Muscle of leg (tissue), 16 donors: ENCODE data around the gene SWI5. TPM values are rescaled to one million over a fixed set of nuclear protein-coding genes. Genes with fewer than 3 reads are reported as not detected.
A peak's percentile ranks its signal among the peaks of the same experiment; 100 is the strongest.
"Not testable (repeated sequence)": the region's sequence is repeated elsewhere in the genome, so short reads cannot be mapped to it uniquely, and the experiment has no call there.

Experiments
- DNase-seq: peaks from one replicate; pipeline ENCODE4 v3.0.0; 2013
- H3K27ac ChIP-seq: one replicate; pipeline ENCODE4 v1.5.1; 2013; ENCODE audit warnings: mild to moderate bottlenecking, low read length, control low read depth
- H3K27me3 ChIP-seq: one replicate; pipeline ENCODE4 v1.6.1; 2013; ENCODE audit warnings: low read length; ENCODE audit not compliant: control insufficient read depth, insufficient read depth
- H3K36me3 ChIP-seq: one replicate; pipeline ENCODE4 v1.6.1; 2013; ENCODE audit warnings: low read length; ENCODE audit not compliant: control insufficient read depth, insufficient read depth
- H3K4me1 ChIP-seq: one replicate; pipeline ENCODE4 v1.6.1; 2013; ENCODE audit warnings: low read length; ENCODE audit not compliant: control insufficient read depth, insufficient read depth
- H3K4me3 ChIP-seq: one replicate; pipeline ENCODE4 v1.5.1; 2013; ENCODE audit warnings: low read length, control low read depth
- H3K9me3 ChIP-seq: replicated peaks from 2 replicates; pipeline ENCODE4 v1.6.1; 2013; ENCODE audit warnings: low read depth, low read length; ENCODE audit not compliant: control insufficient read depth
- WGBS: methylation state at CpG from one replicate; pipeline ENCODE4 v1.1.5; 2013; ENCODE audit warnings: missing lambda C conversion rate; ENCODE audit not compliant: insufficient coverage; 5-methylcytosine and 5-hydroxymethylcytosine counted together
- long read RNA-seq, 11 donors: transcript quantifications; one replicate each; lab custom pipeline, GENCODE V29; 2026
- polyA plus RNA-seq, 8 donors: library from polyadenylated mRNA; unstranded; fragments of 120-200 nt; gene quantifications; one replicate each; pipeline versions ENCODE4 v1.2.1 to v1.2.3, GENCODE V29; 2013; ENCODE audit warnings: inconsistent platforms in 1 of 8, low replicate concordance in 1 of 8; ENCODE audit not compliant: insufficient read length in 8 of 8, insufficient read depth in 1 of 8
- total RNA-seq: library from RNA; stranded (reverse); fragments of 120-200 nt; gene quantifications from one replicate; pipeline ENCODE4 v1.2.4, GENCODE V29; 2013

Gene SWI5
- total RNA-seq (29.9 TPM), polyA plus RNA-seq (10 to 100 TPM; 20.5 to 29.6 (median 25.0) TPM)
- long read RNA-seq, donor 1, transcript SWI5-203 (5 exons, 763 nt), result major isoform, 7 of 7 reads
- long read RNA-seq, donor 1, partial matches to known transcripts, result 0 of 7 reads
- long read RNA-seq, donor 1, other reads (novel, unspliced or antisense), result 0 of 7 reads
- long read RNA-seq, donor 2, partial matches to known transcripts, result 0 of 3 reads
- long read RNA-seq, donor 2, other reads (novel, unspliced or antisense), result 0 of 3 reads
- long read RNA-seq, donor 3, transcript SWI5-203 (5 exons, 763 nt), result major isoform, 8 of 13 reads
- long read RNA-seq, donor 3, partial matches to known transcripts, result 0 of 13 reads
- long read RNA-seq, donor 3, other reads (novel, unspliced or antisense), result 0 of 13 reads
- long read RNA-seq, donor 4, transcript SWI5-203 (5 exons, 763 nt), result major isoform, 7 of 7 reads
- long read RNA-seq, donor 4, partial matches to known transcripts, result 0 of 7 reads
- long read RNA-seq, donor 4, other reads (novel, unspliced or antisense), result 0 of 7 reads
- long read RNA-seq, donor 5, transcript SWI5-203 (5 exons, 763 nt), result major isoform, 24 of 26 reads
- long read RNA-seq, donor 5, partial matches to known transcripts, result 0 of 26 reads
- long read RNA-seq, donor 5, other reads (novel, unspliced or antisense), result 0 of 26 reads
- long read RNA-seq, donor 6, transcript SWI5-203 (5 exons, 763 nt), result major isoform, 22 of 27 reads
- long read RNA-seq, donor 6, partial matches to known transcripts, result 0 of 27 reads
- long read RNA-seq, donor 6, other reads (novel, unspliced or antisense), result 0 of 27 reads
- long read RNA-seq, donor 7, transcript SWI5-203 (5 exons, 763 nt), result major isoform, 13 of 15 reads
- long read RNA-seq, donor 7, partial matches to known transcripts, result 0 of 15 reads
- long read RNA-seq, donor 7, other reads (novel, unspliced or antisense), result 0 of 15 reads
- long read RNA-seq, donor 8, transcript SWI5-203 (5 exons, 763 nt), result major isoform, 7 of 15 reads
- long read RNA-seq, donor 8, partial matches to known transcripts, result 6 of 15 reads
- long read RNA-seq, donor 8, other reads (novel, unspliced or antisense), result 0 of 15 reads
- long read RNA-seq, donor 9, transcript SWI5-203 (5 exons, 763 nt), result major isoform, 11 of 23 reads
- long read RNA-seq, donor 9, partial matches to known transcripts, result 11 of 23 reads
- long read RNA-seq, donor 9, other reads (novel, unspliced or antisense), result 0 of 23 reads
- long read RNA-seq, donor 10, transcript SWI5-203 (5 exons, 763 nt), result major isoform, 16 of 18 reads
- long read RNA-seq, donor 10, partial matches to known transcripts, result 0 of 18 reads
- long read RNA-seq, donor 10, other reads (novel, unspliced or antisense), result 0 of 18 reads
- long read RNA-seq, donor 11, transcript SWI5-203 (5 exons, 763 nt), result major isoform, 8 of 20 reads
- long read RNA-seq, donor 11, partial matches to known transcripts, result 0 of 20 reads
- long read RNA-seq, donor 11, other reads (novel, unspliced or antisense), result 11 of 20 reads

- Histone ChIP-seq H3K36me3 (peaks cover 26% of the 10 kb centered on the region), H3K27me3 (no peaks in the 10 kb centered on the region), H3K4me1 (peaks cover 22% of the 10 kb centered on the region), H3K9me3 (no peaks in the 10 kb centered on the region), H3K27ac (peak within 1 kb of the TSS; percentile 93), H3K4me3 (peak within 1 kb of the TSS; percentile 97)
- peak; percentile 99 for DNase-seq
- WGBS, result under 1% methylated on average over 38 of the region's 38 CpGs
These were observed at the start of gene SWI5 for GRCh38 chr9:128276008-128276573. TSS of gene SWI5 (plus strand) at chr9:128276276.

- Histone ChIP-seq H3K9me3 (no peaks in the 10 kb centered on the region), H3K4me3 (no peak overlapping the region), H3K27ac (no peak overlapping the region), H3K36me3 (peaks cover 24% of the 10 kb centered on the region), H3K4me1 (no peaks in the 10 kb centered on the region), H3K27me3 (no peaks in the 10 kb centered on the region)
- DNase-seq, result no peak
- WGBS, result no CpG with 5 or more reads among the region's 5 CpGs
These were observed 49.7 kb upstream of the SWI5 start for GRCh38 chr9:128226412-128226801.

GRCh38 chr9:128230897-128231296 is 45.2 kb upstream of the SWI5 start:
- not testable (repeated sequence) for H3K4me1 ChIP-seq, H3K27ac ChIP-seq, H3K27me3 ChIP-seq, H3K9me3 ChIP-seq, DNase-seq, H3K4me3 ChIP-seq, H3K36me3 ChIP-seq
- 93% methylated on average over 2 of the region's 7 CpGs for WGBS

- Histone ChIP-seq H3K4me1 (no peaks in the 10 kb centered on the region), H3K27ac (peak overlapping the region; percentile 72), H3K9me3 (no peaks in the 10 kb centered on the region), H3K4me3 (no peak overlapping the region), H3K27me3 (no peaks in the 10 kb centered on the region), H3K36me3 (no peaks in the 10 kb centered on the region)
- DNase-seq, result peak; percentile 93
- 60% methylated on average over 12 of the region's 16 CpGs for WGBS
These were observed 44.2 kb upstream of the SWI5 start for GRCh38 chr9:128231638-128232527.

GRCh38 chr9:128232528-128233428 is 43.3 kb upstream of the SWI5 start:
- Histone ChIP-seq H3K4me1 (no peaks in the 10 kb centered on the region), H3K27ac (peak overlapping the region; percentile 72), H3K4me3 (no peak overlapping the region), H3K36me3 (no peaks in the 10 kb centered on the region), H3K27me3 (no peaks in the 10 kb centered on the region), H3K9me3 (no peaks in the 10 kb centered on the region)
- WGBS, result 63% methylated on average over 12 of the region's 22 CpGs
- no peak for DNase-seq

GRCh38 chr9:128233817-128234406 is 42.2 kb upstream of the SWI5 start:
- WGBS, result 84% methylated on average over 27 of the region's 28 CpGs

GRCh38 chr9:128242124-128242523 is 34.0 kb upstream of the SWI5 start:
- WGBS, result no CpG with 5 or more reads among the region's 4 CpGs
- no peaks in the 10 kb centered on the region for H3K9me3 ChIP-seq
- H3K4me3 ChIP-seq, result no peak overlapping the region
- H3K27ac ChIP-seq, result peak overlapping the region; percentile 98
- peaks cover 21% of the 10 kb centered on the region for H3K36me3 ChIP-seq
- H3K4me1 ChIP-seq, result peaks cover 49% of the 10 kb centered on the region
- no peak for DNase-seq
- H3K27me3 ChIP-seq, result no peaks in the 10 kb centered on the region

More at GRCh38 chr9:128233817-128234406, 42.2 kb upstream of the SWI5 start:
- Histone ChIP-seq H3K4me3 (no peak overlapping the region), H3K4me1 (no peaks in the 10 kb centered on the region), H3K9me3 (no peaks in the 10 kb centered on the region), H3K27ac (no peak overlapping the region), H3K36me3 (no peaks in the 10 kb centered on the region), H3K27me3 (no peaks in the 10 kb centered on the region)
- DNase-seq, result no peak

- H3K9me3 ChIP-seq, result no peaks in the 10 kb centered on the region
- peaks cover 28% of the 10 kb centered on the region for H3K36me3 ChIP-seq
- H3K27ac ChIP-seq, result peak overlapping the region; percentile 98
- H3K4me1 ChIP-seq, result peaks cover 54% of the 10 kb centered on the region
- H3K4me3 ChIP-seq, result no peak overlapping the region
- peak; percentile 89 for DNase-seq
- 14% methylated on average over 1 of the region's 7 CpGs for WGBS
- no peaks in the 10 kb centered on the region for H3K27me3 ChIP-seq
These were observed 33.3 kb upstream of the SWI5 start for GRCh38 chr9:128242828-128243214.
